Measurements from ENCODE around the gene DNAJB6. TPM values are rescaled to one million over a fixed set of nuclear protein-coding genes. Genes with fewer than 3 reads are reported as not detected.

Gene DNAJB6
- total RNA-seq, 1 donor from 2014 or later = 119 TPM

Other genes with a start within 250 kb of the DNAJB6 start
- gene UBE3C, start 198.1 kb upstream of the DNAJB6 start, total RNA-seq = 116 and 129 TPM in 2 replicates